GM12878 (cell line): Measurements from ENCODE around the gene DACH1.

Experiments used
- ATF3 ChIP-seq: IDR thresholded peaks from 2 replicates; pipeline ENCODE4 v1.6.1; 2011; ENCODE audit warnings: low read depth, mild to moderate bottlenecking, low read length, moderate library complexity, borderline replicate concordance; ENCODE audit errors: extremely low read depth
- CEBPB ChIP-seq, 2 experiments: fragments of 150-350 bp in 1 of 2; IDR thresholded peaks; 2 replicates each; pipeline ENCODE4 v1.6.1; 2012 to 2014; ENCODE audit warnings: low read depth in 2 of 2, low read length in 2 of 2, borderline replicate concordance in 1 of 2, inconsistent platforms in 1 of 2
- DPF2 ChIP-seq: fragments of 450-650 bp; IDR thresholded peaks from 2 replicates; pipeline ENCODE4 v1.6.1; 2017; ENCODE audit warnings: mild to moderate bottlenecking
- RELA ChIP-seq: fragments of 450-650 bp; IDR thresholded peaks from 2 replicates; pipeline ENCODE4 v1.8.0; 2014; ENCODE audit warnings: borderline replicate concordance; ENCODE audit not compliant: partially characterized antibody
- ZNF207 ChIP-seq: fragments of 450-650 bp; IDR thresholded peaks from 2 replicates; pipeline ENCODE4 v1.6.1; 2014; ENCODE audit warnings: antibody characterized with exemption, mild to moderate bottlenecking, borderline replicate concordance

- TF ChIP-seq DPF2 (no peak), ATF3 (no peak), CEBPB (IDR thresholded peaks at IDR 0.05; ENCODE audit: borderline replicate concordance in 1 of 2, low read depth in 2 of 2, low read length in 2 of 2) (no peak), ZNF207 (no peak), RELA (no peak)
These were observed 257.7 kb downstream of the DACH1 start for GRCh38 chr13:71609271-71609670.
